Neural progenitor cell (in vitro differentiated cells): ENCODE results near the gene PPM1E. TPM values are rescaled to one million over a fixed set of nuclear protein-coding genes. Genes with fewer than 3 reads are reported as not detected.

Experiments used
- DNase-seq: peaks from one replicate; pipeline ENCODE4 v3.0.0-alpha.2; 2016; ENCODE audit warnings: low spot score
- H2AFZ ChIP-seq: fragments of 200-600 bp; sonication (generic); replicated peaks from 2 replicates; pipeline ENCODE4 v1.6.1; 2016; ENCODE audit warnings: antibody characterized with exemption
- H3F3A ChIP-seq: fragments of 200-600 bp; sonication (generic); 2 replicates; pipeline ENCODE4 v1.6.1; 2016; ENCODE audit warnings: antibody characterized with exemption, low read depth
- H3K27ac ChIP-seq: fragments of 200-600 bp; sonication (generic); 2 replicates; pipeline ENCODE4 v1.5.1; 2016; ENCODE audit warnings: mild to moderate bottlenecking
- H3K27me3 ChIP-seq: fragments of 200-600 bp; sonication (generic); 2 replicates; pipeline ENCODE4 v1.6.1; 2016; ENCODE audit warnings: mild to moderate bottlenecking, moderate library complexity
- H3K36me3 ChIP-seq: fragments of 200-600 bp; sonication (generic); 2 replicates; pipeline ENCODE4 v1.5.1; 2016
- H3K4me1 ChIP-seq: fragments of 200-600 bp; sonication (generic); 2 replicates; pipeline ENCODE4 v1.6.1; 2016; ENCODE audit warnings: mixed run types
- H3K4me2 ChIP-seq: fragments of 200-600 bp; sonication (generic); 2 replicates; pipeline ENCODE4 v1.6.1; 2016
- H3K4me3 ChIP-seq: fragments of 200-600 bp; sonication (generic); 2 replicates; pipeline ENCODE4 v1.5.1; 2016
- H3K79me2 ChIP-seq: fragments of 200-600 bp; sonication (generic); 2 replicates; pipeline ENCODE4 v1.6.1; 2016; ENCODE audit warnings: low read depth
- H3K9ac ChIP-seq: fragments of 200-600 bp; sonication (generic); 2 replicates; pipeline ENCODE4 v1.6.1; 2016
- H3K9me3 ChIP-seq: fragments of 200-600 bp; sonication (generic); 2 replicates; pipeline ENCODE4 v1.5.1; 2016; ENCODE audit warnings: low read depth
- H4K20me1 ChIP-seq: fragments of 200-600 bp; sonication (generic); 2 replicates; pipeline ENCODE4 v1.6.1; 2016; ENCODE audit warnings: low read depth
- H3K27ac Mint-ChIP-seq: 3 replicates; pipeline ENCODE4 v1.8.0; 2021; ENCODE audit warnings: mixed read lengths
- H3K27me3 Mint-ChIP-seq: 2 replicates; pipeline ENCODE4 v1.8.0; 2022; ENCODE audit warnings: low read depth, mild to moderate bottlenecking, inconsistent platforms, moderate library complexity, mixed read lengths; ENCODE audit not compliant: insufficient read depth
- H3K36me3 Mint-ChIP-seq: 3 replicates; pipeline ENCODE4 v1.8.0; 2021; ENCODE audit warnings: mixed read lengths
- H3K4me1 Mint-ChIP-seq: 3 replicates; pipeline ENCODE4 v1.8.0; 2021; ENCODE audit warnings: mixed read lengths
- H3K4me3 Mint-ChIP-seq: 3 replicates; pipeline ENCODE4 v1.8.0; 2021; ENCODE audit warnings: mild to moderate bottlenecking, moderate library complexity, mixed read lengths
- H3K9me3 Mint-ChIP-seq: 3 replicates; pipeline ENCODE4 v1.8.0; 2020; ENCODE audit warnings: mixed read lengths
- CTCF ChIP-seq: fragments of 200-600 bp; sonication (generic); IDR thresholded peaks from 2 replicates; pipeline ENCODE4 v1.5.1; 2017; ENCODE audit warnings: antibody characterized with exemption, mild to moderate bottlenecking
- EZH2 ChIP-seq: fragments of 200-600 bp; sonication (generic); IDR thresholded peaks from 2 replicates; pipeline ENCODE4 v1.6.1; 2017; ENCODE audit warnings: antibody characterized with exemption, mild to moderate bottlenecking, moderate library complexity
- EZH2phosphoT487 ChIP-seq: fragments of 200-600 bp; sonication (generic); IDR thresholded peaks from 2 replicates; pipeline ENCODE4 v1.6.1; 2017; ENCODE audit warnings: antibody characterized with exemption
- total RNA-seq: library from RNA; depleted of rRNA; stranded (reverse); fragments of >200 nt; gene quantifications from 2 replicates; pipeline ENCODE4 v1.2.3, GENCODE V29; 2015; ENCODE audit warnings: low replicate concordance

The PPM1E gene
- total RNA-seq, 1 donor from 2014 or later, result 18.8 TPM

- no peak for DNase-seq
- Histone ChIP-seq H3K36me3 (no peaks in the 10 kb centered on the region), H2AFZ (no peak overlapping the region), H3K9me3 (no peaks in the 10 kb centered on the region), H3K27me3 (peaks cover 27% of the 10 kb centered on the region), H3K4me3 (peak overlapping the region; percentile 98), H3K27ac (no peak overlapping the region), H3K4me2 (peak overlapping the region; percentile 8), H3K79me2 (peaks cover 28% of the 10 kb centered on the region), H3K4me1 (peaks cover 11% of the 10 kb centered on the region), H3K9ac (no peak overlapping the region), H4K20me1 (peaks cover 20% of the 10 kb centered on the region), H3F3A (peaks cover 30% of the 10 kb centered on the region)
- Mint-ChIP-seq H3K27me3 (peaks cover 2% of the 10 kb centered on the region), H3K4me3 (peak overlapping the region; percentile 89), H3K36me3 (peaks cover 2% of the 10 kb centered on the region), H3K27ac (peak overlapping the region; percentile 15), H3K4me1 (peaks cover 23% of the 10 kb centered on the region), H3K9me3 (no peaks in the 10 kb centered on the region)
- no peak for TF ChIP-seq CTCF
- no peak for TF ChIP-seq EZH2
- no peak for TF ChIP-seq EZH2phosphoT487
Observed at GRCh38 chr17:58755269-58755576, 431 bp upstream of the PPM1E start.

DNA sequence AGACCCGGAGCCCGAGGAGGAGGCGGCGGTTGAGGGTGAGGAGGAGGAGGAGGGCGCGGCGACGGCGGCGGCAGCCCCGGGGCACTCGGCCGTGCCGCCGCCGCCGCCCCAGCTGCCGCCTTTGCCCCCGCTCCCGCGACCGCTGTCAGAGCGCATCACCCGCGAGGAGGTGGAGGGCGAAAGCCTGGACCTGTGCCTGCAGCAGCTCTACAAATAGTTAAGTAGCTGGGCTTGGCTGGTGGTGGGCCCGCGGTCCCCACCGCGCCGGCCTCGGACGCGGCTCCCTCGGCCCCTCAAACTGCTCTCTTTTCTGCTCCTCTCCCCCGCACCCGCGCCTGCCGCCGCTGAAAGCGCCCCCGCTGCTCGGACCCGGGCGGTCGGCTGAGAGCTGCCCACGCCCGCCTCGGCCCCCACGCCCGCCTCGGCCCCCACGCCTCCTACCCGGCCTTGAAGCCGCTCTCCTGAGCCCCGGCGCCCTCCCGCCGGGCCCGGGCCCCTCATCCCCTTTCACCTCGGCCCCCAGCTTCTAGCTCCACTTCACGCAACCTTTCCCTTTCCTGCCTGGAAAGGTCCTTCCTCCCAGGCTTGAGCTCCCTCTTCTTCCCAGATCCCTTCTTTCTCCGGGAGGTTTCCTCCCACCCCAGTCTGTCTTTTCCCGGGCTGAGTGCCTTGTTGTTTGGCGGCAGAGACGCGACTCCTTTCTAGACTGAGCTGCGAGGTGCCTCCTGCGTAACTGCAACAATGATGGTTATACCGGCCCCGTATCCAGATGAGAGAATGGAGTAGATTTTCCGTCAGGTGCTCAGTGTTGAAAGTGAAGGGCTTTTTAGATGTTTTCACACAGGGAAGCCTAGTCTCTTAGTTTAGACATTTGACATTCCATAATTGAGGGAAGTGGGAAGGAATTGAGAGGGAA is 850 bp downstream of the PPM1E start:
- Histone ChIP-seq H3K9ac (peak overlapping the region; percentile 43), H3K9me3 (no peaks in the 10 kb centered on the region), H3K4me3 (peak overlapping the region; percentile 98), H3K4me1 (peaks cover 11% of the 10 kb centered on the region), H3K36me3 (no peaks in the 10 kb centered on the region), H3K27ac (no peak overlapping the region), H4K20me1 (peaks cover 21% of the 10 kb centered on the region), H3F3A (peaks cover 30% of the 10 kb centered on the region), H2AFZ (peak overlapping the region; percentile 78), H3K27me3 (peaks cover 27% of the 10 kb centered on the region), H3K79me2 (peaks cover 28% of the 10 kb centered on the region), H3K4me2 (peak overlapping the region; percentile 99)
- peak; percentile 61 for DNase-seq
- peaks cover 23% of the 10 kb centered on the region for H3K4me1 Mint-ChIP-seq
- H3K27me3 Mint-ChIP-seq, result peaks cover 2% of the 10 kb centered on the region
- H3K36me3 Mint-ChIP-seq, result peaks cover 9% of the 10 kb centered on the region
- H3K4me3 Mint-ChIP-seq, result peak overlapping the region; percentile 100
- H3K9me3 Mint-ChIP-seq, result no peaks in the 10 kb centered on the region
- TF ChIP-seq EZH2 (no peak), EZH2phosphoT487 (no peak), CTCF (no peak)
- peak overlapping the region; percentile 98 for H3K27ac Mint-ChIP-seq

DNA sequence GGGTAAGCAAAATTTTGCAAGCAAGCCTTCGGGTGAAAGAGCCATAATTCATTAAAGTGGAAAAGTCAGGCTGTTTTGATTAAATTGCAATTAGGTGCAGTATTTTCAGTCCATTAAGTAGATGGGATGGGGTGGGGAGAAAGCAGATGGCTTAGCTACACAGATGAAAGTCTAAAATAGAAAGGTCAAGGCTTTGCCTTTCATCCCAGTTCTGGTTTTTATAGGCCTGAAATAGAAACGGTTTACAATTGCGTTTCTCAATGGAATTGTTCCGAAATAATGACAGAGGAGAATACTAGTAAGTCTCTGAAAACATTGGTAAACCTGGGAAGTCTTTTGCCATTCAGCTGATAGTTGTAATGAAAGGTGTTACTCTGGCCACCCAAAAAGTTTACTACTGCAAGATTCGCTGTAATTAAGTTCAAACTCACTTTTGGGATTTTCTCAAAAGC is 1.5 kb downstream of the PPM1E start:
- Mint-ChIP-seq H3K4me3 (peak overlapping the region; percentile 100), H3K27ac (no peak overlapping the region), H3K27me3 (peaks cover 2% of the 10 kb centered on the region), H3K9me3 (no peaks in the 10 kb centered on the region), H3K4me1 (peaks cover 23% of the 10 kb centered on the region), H3K36me3 (peaks cover 16% of the 10 kb centered on the region)
- Histone ChIP-seq H3K36me3 (no peaks in the 10 kb centered on the region), H3K4me1 (peaks cover 11% of the 10 kb centered on the region), H3K4me2 (peak overlapping the region; percentile 99), H3K9ac (peak overlapping the region; percentile 43), H3K27ac (no peak overlapping the region), H3K79me2 (peaks cover 28% of the 10 kb centered on the region), H2AFZ (peak overlapping the region; percentile 78), H3F3A (peaks cover 30% of the 10 kb centered on the region), H3K4me3 (peak overlapping the region; percentile 98), H3K27me3 (peaks cover 27% of the 10 kb centered on the region), H4K20me1 (peaks cover 21% of the 10 kb centered on the region), H3K9me3 (no peaks in the 10 kb centered on the region)
- DNase-seq, result no peak
- TF ChIP-seq EZH2phosphoT487, result no peak
- TF ChIP-seq CTCF, result no peak
- no peak for TF ChIP-seq EZH2
